HCT116 (cell line): ENCODE measurements around the gene ARF1. TPM values are rescaled to one million over a fixed set of nuclear protein-coding genes. Genes with fewer than 3 reads are reported as not detected.
A peak's percentile ranks its signal among the peaks of the same experiment; 100 is the strongest.

ENCODE experiments used
- ATAC-seq: fragments of 200-7000 bp; cut with Tn5 transposase; 2 replicates; pipeline ENCODE4 v1.9.1; 2020; ENCODE audit warnings: mild to moderate bottlenecking, moderate library complexity
- BruUV-seq: library from RNA; stranded (reverse); fragments of 400-500 nt; replicated peaks from 2 replicates; lab custom pipeline; 2021; lab: Mats Ljungman, UMichigan
- CTCF ChIA-PET: fragments of 300-600 bp; sonication (Branson Sonifier 250); formaldehyde crosslinking; loops from one replicate; lab custom pipeline; 2021; ENCODE audit warnings: antibody characterized with exemption; lab: Charles Lee
- POLR2A ChIA-PET: fragments of 300-600, 350-600 bp; sonication (Branson Sonifier 250); formaldehyde crosslinking; loops from one replicate; lab custom pipeline; 2021; ENCODE audit warnings: antibody characterized with exemption; lab: Charles Lee
- RAD21 ChIA-PET, 2 experiments: fragments of 300-600 bp; sonication (Branson Sonifier 250); formaldehyde crosslinking; loops; one replicate each; lab custom pipeline; 2023; ENCODE audit warnings: low total read pairs in 2 of 2; ENCODE audit not compliant: uncharacterized antibody in 2 of 2, unreplicated experiment in 2 of 2, low non-redundant PET in 1 of 2; lab: Charles Lee
- DNase-seq: peaks from one replicate; pipeline ENCODE4 v3.0.0-alpha.2; 2010; ENCODE audit warnings: low read depth, low spot score
- H2AFZ ChIP-seq: fragments of 200-600 bp; shearing (Covaris generic), sonication (generic); 2 replicates; pipeline ENCODE4 v1.6.1; 2017; ENCODE audit warnings: low read depth, mixed run types, mixed read lengths, antibody characterized with exemption, low read length; ENCODE audit not compliant: poor library complexity, severe bottlenecking
- H3K27ac ChIP-seq: 2 replicates; pipeline ENCODE4 v1.5.1; 2012; ENCODE audit warnings: low read depth, low read length
- H3K27me3 ChIP-seq: fragments of 200-600 bp; sonication (generic); 2 replicates; pipeline ENCODE4 v1.6.1; 2016; ENCODE audit warnings: mixed run types, low read length, mixed read lengths; ENCODE audit not compliant: insufficient read depth
- H3K36me3 ChIP-seq, 2 experiments: fragments of 200-500 bp in 1 of 2; fragments of 200-600 bp in 1 of 2; sonication (Bioruptor generic) in 1 of 2; sonication (generic) in 1 of 2; 2 replicates each; pipeline versions ENCODE4 v1.5.1 to v1.6.1; 2014 to 2016; ENCODE audit warnings: low read length in 2 of 2, inconsistent platforms in 1 of 2, mixed read lengths in 1 of 2, mixed run types in 1 of 2; ENCODE audit not compliant: insufficient read depth in 2 of 2, control insufficient read depth in 1 of 2
- H3K4me1 ChIP-seq, 2 experiments: fragments of 200-600 bp in 1 of 2; sonication (generic) in 1 of 2; 2 replicates each; pipeline versions ENCODE4 v1.5.1 to v1.6.1; 2012 to 2017; ENCODE audit warnings: low read length in 2 of 2, inconsistent platforms in 1 of 2, mild to moderate bottlenecking in 1 of 2, mixed read lengths in 1 of 2, mixed run types in 1 of 2, moderate library complexity in 1 of 2; ENCODE audit not compliant: insufficient read depth in 2 of 2, control insufficient read depth in 1 of 2
- H3K4me2 ChIP-seq: fragments of 200-600 bp; sonication (generic); 2 replicates; pipeline ENCODE4 v1.6.1; 2017; ENCODE audit warnings: mixed run types, low read length, mixed read lengths
- H3K4me3 ChIP-seq, 2 experiments: fragments of 200-600 bp in 1 of 2; sonication (generic) in 1 of 2; replicated peaks in 1 of 2; 2 replicates each; pipeline ENCODE4 v1.5.1; 2011 to 2016; ENCODE audit warnings: low read length in 2 of 2, control low read depth in 1 of 2, low read depth in 1 of 2, mild to moderate bottlenecking in 1 of 2, mixed read lengths in 1 of 2, mixed run types in 1 of 2
- H3K79me2 ChIP-seq: fragments of 200-600 bp; sonication (generic); 2 replicates; pipeline ENCODE4 v1.6.1; 2017; ENCODE audit warnings: mild to moderate bottlenecking, mixed run types, low read length, moderate library complexity, mixed read lengths; ENCODE audit not compliant: insufficient read depth
- H3K9ac ChIP-seq: fragments of 200-600 bp; sonication (generic); 2 replicates; pipeline ENCODE4 v1.6.1; 2016; ENCODE audit warnings: low read length, mixed read lengths
- H3K9me2 ChIP-seq: fragments of 200-600 bp; sonication (generic), shearing (Covaris generic); 2 replicates; pipeline ENCODE4 v1.6.1; 2017; ENCODE audit warnings: mixed run types, mild to moderate bottlenecking, moderate library complexity; ENCODE audit not compliant: insufficient read depth
- H3K9me3 ChIP-seq, 2 experiments: fragments of 200-500 bp in 1 of 2; fragments of 200-600 bp in 1 of 2; sonication (Bioruptor generic) in 1 of 2; sonication (generic) in 1 of 2; 2 replicates each; pipeline ENCODE4 v1.6.1; 2014 to 2017; ENCODE audit warnings: low read length in 2 of 2, mixed read lengths in 2 of 2, inconsistent platforms in 1 of 2, low read depth in 1 of 2, mild to moderate bottlenecking in 1 of 2, mixed run types in 1 of 2, moderate library complexity in 1 of 2; ENCODE audit not compliant: control insufficient read depth in 1 of 2, insufficient read depth in 1 of 2
- H4K20me1 ChIP-seq: fragments of 200-600 bp; sonication (generic), shearing (Covaris generic); 2 replicates; pipeline ENCODE4 v1.6.1; 2017; ENCODE audit warnings: mixed run types, mild to moderate bottlenecking, moderate library complexity; ENCODE audit not compliant: insufficient read depth
- CBX3 ChIP-seq: IDR thresholded peaks from 2 replicates; pipeline ENCODE4 v1.6.1; 2012; ENCODE audit warnings: low read depth
- EZH2phosphoT487 ChIP-seq: fragments of 200-600 bp; IDR thresholded peaks from 2 replicates; pipeline ENCODE4 v1.6.1; 2018; ENCODE audit warnings: antibody characterized with exemption, borderline replicate concordance
- POLR2A ChIP-seq: IDR thresholded peaks from 2 replicates; pipeline ENCODE4 v1.7.0; 2011; ENCODE audit warnings: borderline replicate concordance; ENCODE audit not compliant: insufficient read depth, insufficient read length; ENCODE audit errors: extremely low read depth
- POLR2AphosphoS5 ChIP-seq: IDR thresholded peaks from 2 replicates; pipeline ENCODE4 v1.6.1; 2011; ENCODE audit warnings: mild to moderate bottlenecking, low read depth, low read length, moderate library complexity
- RAD21 ChIP-seq: IDR thresholded peaks from 2 replicates; pipeline ENCODE4 v1.6.1; 2012; ENCODE audit warnings: low read depth, mild to moderate bottlenecking
- REST ChIP-seq: IDR thresholded peaks from 2 replicates; pipeline ENCODE4 v1.6.1; 2012; ENCODE audit warnings: low read depth
- SIN3A ChIP-seq: IDR thresholded peaks from 2 replicates; pipeline ENCODE4 v1.6.1; 2012; ENCODE audit warnings: low read depth
- SP1 ChIP-seq: IDR thresholded peaks from 2 replicates; pipeline ENCODE4 v1.6.1; 2012; ENCODE audit warnings: low read depth
- ZFX ChIP-seq: fragments of 450-650 bp; IDR thresholded peaks from 2 replicates; pipeline ENCODE4 v1.6.1; 2017
- ZNF274 ChIP-seq: fragments of 200-500 bp; sonication (Bioruptor generic); IDR thresholded peaks from 2 replicates; pipeline ENCODE4 v1.6.1; 2014; ENCODE audit warnings: mild to moderate bottlenecking, low read depth, low read length, inconsistent platforms
- intact Hi-C: fragments of 100-400 bp; cut with micrococcal nuclease; formaldehyde crosslinking; loops from 2 replicates; pipeline ENCODE4 v1.10.0; 2022
- total RNA-seq: library from RNA; stranded (reverse); gene quantifications from one replicate; pipeline ENCODE4 v1.2.1, GENCODE V29; 2021; ENCODE audit not compliant: unreplicated experiment

ARF1 gene
- total RNA-seq, 1 experiment from 2014 or later = 394 TPM

GRCh38 chr1:228108055-228108690 lies 25.7 kb downstream of the ARF1 start:
- Histone ChIP-seq H3K79me2 (peaks cover 25% of the 10 kb centered on the region), H3K27me3 (no peaks in the 10 kb centered on the region), H3K4me2 (peak overlapping the region; percentile 99), H4K20me1 (no peaks in the 10 kb centered on the region), H3K36me3 (peaks cover 0 to 14% of the 10 kb centered on the region in 2 experiments; a peak in 1 of 4 replicates), H3K4me1 (peaks cover 4 to 25% of the 10 kb centered on the region in 2 experiments; a peak in 3 of 4 replicates), H3K9me2 (no peaks in the 10 kb centered on the region), H3K9me3 (no peaks in the 10 kb centered on the region), H2AFZ (no peak overlapping the region), H3K9ac (peak overlapping the region; percentile 97), H3K4me3 (peak overlapping the region; percentile 97 to 98), H3K27ac (peak overlapping the region; percentile 57; the same call in 1 of the 2 replicates)
- RAD21 ChIA-PET = no interaction called here
- intact Hi-C loops = loop anchor here (2.0 kb wide), 1 partner anchor 33 kb away; the partner anchor contains the start of gene GUK1
- ATAC-seq (no peak), DNase-seq (no peak)
- BruUV-seq = no TSS peak
- CTCF ChIA-PET = no interaction called here
- POLR2A ChIA-PET = no interaction called here
- TF ChIP-seq RAD21 (no peak), CBX3 (no peak), POLR2AphosphoS5 (no peak), SP1 (no peak), ZNF274 (no peak), SIN3A (no peak), POLR2A (no peak), EZH2phosphoT487 (no peak), REST (no peak), ZFX (no peak)
- TF ChIP-seq, all 23 proteins: peak for 0
